Activated CD4-positive, alpha-beta T cell treated with anti-CD3 and anti-CD28 coated beads for 1 hour (primary cell): ENCODE results near the gene FMN1.
"Not testable (repeated sequence)": the region's sequence is repeated elsewhere in the genome, so short reads cannot be mapped to it uniquely, and the experiment has no call there.

Experiments
- DNase-seq: peaks from one replicate; pipeline ENCODE4 v3.0.0-alpha.2; 2020

FMN1 gene

DNA sequence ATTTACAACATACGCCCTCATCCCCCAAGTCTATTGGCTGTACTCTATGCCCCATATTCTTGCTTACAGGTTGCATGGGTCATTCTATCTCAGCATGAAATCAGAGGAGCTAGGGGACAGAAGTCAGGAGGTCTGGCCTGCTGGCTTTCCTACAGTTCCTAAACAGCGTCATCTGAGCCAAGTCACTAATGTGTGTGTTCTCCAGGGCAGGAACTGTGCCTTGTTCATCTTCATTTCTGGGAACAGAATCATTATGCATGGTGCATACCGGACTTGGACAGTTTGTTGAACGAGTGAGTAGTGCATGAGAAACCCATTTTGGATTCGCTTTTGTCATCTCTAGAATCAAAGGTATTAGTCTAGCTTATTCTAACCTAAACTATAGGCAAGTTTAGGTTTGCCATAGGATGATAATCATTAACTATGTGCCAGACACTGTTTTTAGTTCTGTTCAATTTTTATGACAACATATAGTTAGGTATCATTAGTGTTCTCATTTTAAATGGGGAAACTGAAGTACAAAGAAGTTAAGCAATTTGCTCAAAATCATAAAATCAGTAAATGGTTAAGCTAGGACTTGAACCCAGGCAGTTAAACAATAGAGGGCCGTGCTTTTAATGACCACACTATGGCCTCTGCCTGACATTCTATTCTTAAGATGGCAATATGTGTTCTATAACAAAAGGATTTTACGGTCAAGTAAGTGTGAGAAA, 105.2 kb downstream of the FMN1 start:
- no peak for DNase-seq

DNA sequence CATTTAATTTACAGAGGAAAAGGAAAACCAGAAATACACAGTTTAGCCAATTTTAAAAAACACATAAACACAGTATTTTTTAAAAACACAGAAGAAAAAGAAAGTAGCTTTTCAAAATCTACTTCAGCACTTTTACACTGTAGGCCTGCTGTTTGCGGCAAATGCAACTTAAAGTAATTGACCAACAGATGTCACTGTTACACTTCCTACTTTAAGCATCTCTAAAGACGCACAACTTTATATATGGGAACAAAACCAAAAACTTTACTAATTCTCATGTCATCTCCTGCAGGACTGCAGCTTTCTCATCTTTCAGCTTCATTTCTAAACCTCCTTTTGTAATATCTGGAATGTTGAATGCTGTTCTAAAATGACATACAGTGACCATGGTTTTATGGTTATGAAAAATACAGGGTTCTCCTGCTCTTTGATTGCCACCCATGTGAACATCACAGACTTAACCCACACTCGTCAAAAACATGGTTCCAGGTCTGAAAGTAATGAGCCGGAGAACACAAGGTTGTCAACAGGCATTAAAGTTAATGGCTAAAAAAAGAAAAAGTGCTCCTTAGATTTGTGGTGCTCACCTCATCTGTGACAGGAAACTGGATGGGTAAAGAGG, 107.9 kb downstream of the FMN1 start:
- DNase-seq, result no peak

- DNase-seq, result no peak
Observed at GRCh38 chr15:33084661-33085060, 109.9 kb downstream of the FMN1 start.

GRCh38 chr15:33083232-33084081, 111.1 kb downstream of the FMN1 start:
- no peak for DNase-seq

DNA sequence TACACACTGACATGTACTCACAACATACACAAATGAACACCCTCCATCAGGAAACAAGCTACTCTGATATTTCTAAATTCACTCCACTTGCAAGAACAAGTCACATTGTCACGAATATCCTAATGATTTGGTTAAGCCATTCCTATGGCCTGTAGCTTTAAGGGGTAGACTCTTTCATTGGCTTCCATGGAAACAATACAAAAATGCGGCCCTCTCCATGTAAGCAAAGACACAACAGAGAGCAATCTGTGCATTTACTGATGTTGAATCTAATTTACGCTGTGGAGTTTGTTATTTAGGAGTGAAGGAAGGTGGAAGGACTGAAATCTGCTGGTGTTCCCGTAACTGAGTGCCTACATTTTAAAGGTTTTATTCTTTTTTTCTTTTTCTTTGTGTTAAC, 114.5 kb downstream of the FMN1 start:
- no peak for DNase-seq

DNA sequence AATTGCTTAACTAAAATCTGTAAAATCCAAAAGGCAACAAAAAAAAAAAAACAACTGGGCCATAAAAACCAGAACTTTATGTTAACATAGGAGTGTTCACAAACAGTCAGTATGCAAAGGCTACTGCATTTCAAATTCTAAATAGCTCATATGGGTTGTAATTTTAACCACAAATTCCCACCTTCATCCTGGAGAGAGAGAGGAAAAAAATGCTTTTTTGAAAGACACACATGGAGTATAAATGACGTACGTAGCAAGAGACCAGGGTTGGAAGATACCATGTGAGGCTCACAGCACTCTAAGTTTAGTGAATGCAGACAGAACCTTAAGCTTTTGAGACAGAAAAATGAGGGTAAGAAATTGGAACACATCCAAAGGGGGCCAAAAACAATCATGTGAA, 115.9 kb downstream of the FMN1 start:
- DNase-seq, result no peak

DNA sequence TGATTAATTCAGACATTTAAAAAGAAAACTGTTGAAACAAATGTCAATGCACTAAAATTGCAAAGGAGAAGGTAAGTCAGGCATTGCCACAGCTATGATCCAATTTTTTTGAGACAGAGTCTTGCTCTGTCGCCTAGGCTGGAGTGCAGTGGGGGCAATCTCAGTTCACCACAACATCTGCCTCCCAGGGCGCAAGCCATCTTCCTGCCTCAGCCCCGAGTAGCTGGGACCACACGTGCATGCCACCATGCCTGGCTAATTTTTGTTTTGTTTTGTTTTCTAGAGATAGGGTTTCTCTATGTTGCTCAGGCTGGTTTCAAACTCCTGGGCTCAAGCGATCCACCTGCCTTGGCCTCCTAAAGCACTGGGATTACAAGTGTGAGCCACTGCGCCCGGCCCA, 117.6 kb downstream of the FMN1 start:
- no peak for DNase-seq

GRCh38 chr15:33074942-33075341, 119.6 kb downstream of the FMN1 start:
- DNase-seq, result no peak

DNA sequence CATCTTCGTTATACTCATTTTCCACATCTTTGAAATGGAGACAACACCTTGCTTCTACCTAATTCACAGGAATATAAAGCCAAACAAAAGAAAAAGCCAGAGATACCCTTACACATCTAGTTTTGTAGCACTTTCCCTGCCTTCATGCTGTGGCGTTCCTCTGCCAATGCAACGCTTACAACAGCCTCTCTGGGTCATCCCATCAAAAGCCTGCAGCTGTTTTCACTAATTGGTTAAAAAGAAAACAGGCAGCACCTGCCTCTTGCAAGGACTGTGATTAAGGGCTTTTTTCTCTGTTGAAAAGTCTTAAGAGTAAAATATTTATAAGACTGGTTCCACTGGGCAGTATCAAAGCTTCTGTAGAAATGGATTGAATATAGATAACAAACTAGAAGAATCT, 120.3 kb downstream of the FMN1 start:
- no peak for DNase-seq

- DNase-seq, result no peak
Observed at GRCh38 chr15:33071451-33071850, 123.1 kb downstream of the FMN1 start.

GRCh38 chr15:33069903-33070302, 124.6 kb downstream of the FMN1 start:
- DNase-seq, result not testable (repeated sequence)

DNA sequence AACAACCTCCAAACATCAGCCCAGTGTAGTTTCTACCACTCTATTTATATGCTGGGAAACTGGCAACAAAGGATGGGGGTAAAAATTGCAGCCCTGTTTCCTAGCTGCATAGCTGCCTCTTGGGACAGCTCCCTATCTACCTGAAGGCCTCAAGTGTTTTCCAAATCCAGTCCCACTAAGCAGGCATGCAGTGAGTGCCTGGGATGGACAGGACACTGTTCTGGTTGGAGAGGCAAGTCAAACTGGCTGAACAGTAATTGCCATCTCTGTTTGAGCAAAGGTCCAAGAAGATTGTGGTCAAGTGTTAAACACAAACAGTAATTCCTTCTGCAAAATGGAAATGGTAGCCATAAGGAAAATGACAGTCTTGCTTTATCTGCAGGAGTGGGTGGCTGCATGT, 125.4 kb downstream of the FMN1 start:
- DNase-seq, result no peak

- no peak for DNase-seq
Observed at GRCh38 chr15:33068511-33068990, 126.0 kb downstream of the FMN1 start.

GRCh38 chr15:33068007-33068481, 126.5 kb downstream of the FMN1 start:
- no peak for DNase-seq

DNA sequence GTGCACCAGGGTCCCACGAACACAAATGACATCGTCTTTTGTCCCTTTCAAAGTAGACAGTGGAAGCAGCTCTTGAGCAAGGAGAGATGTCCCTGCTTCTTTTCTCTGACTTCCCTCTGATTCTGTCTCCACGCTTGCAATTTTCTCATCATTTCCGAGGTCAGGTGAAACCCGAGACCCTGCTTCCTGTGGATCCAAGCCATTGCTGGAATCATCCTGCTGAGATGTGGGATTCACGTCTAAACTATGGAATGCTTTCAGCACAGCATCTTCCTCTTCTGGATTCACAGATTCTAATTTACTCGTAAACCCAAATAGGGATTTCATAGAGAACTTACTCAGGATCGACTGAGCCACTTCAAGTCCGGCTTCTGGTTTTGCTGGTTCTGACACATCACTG, 127.1 kb downstream of the FMN1 start:
- DNase-seq, result no peak

GRCh38 chr15:33066584-33066983, 127.9 kb downstream of the FMN1 start:
- DNase-seq, result no peak

DNA sequence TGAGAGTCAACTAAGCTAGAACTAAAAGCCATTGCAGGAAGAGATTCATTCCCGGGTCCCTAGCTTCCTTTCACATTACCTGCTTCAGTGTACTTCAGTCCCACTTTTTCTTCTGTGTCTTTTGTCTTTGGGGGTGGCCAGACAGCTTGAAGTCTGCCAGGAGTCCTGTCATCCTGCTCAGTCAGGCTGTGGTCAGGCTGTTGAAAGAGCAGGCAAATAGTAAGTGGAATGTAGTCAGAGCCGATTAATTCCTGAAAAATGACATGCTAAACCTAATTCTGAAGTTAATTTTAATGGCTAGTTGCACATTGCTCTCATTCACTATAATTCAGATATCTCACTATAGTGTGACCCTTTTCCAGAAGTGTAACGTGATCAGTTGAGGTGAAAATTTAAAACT, 129.6 kb downstream of the FMN1 start:
- no peak for DNase-seq

DNA sequence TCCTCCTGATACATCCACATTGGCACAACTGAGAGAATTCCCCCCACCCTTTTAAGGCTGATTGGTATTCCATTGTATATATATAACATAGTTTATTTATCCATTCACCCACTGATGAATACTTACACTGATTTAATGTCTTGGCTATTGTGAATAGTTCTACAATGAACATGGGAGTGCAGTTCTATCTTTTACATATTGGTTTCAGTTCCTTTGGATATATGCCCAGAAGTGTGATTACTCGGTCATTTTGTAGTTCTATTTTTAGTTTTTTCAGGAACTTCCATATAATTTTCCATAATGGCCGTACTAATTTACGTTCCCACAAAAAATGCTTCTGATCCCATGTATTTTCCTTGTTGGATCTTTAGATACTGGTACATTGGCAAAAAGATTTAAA, 135.3 kb downstream of the FMN1 start:
- DNase-seq, result no peak

- DNase-seq, result no peak
Observed at GRCh38 chr15:33057845-33058244, 136.7 kb downstream of the FMN1 start.

GRCh38 chr15:33055962-33056361, 138.6 kb downstream of the FMN1 start:
- DNase-seq, result no peak

DNA sequence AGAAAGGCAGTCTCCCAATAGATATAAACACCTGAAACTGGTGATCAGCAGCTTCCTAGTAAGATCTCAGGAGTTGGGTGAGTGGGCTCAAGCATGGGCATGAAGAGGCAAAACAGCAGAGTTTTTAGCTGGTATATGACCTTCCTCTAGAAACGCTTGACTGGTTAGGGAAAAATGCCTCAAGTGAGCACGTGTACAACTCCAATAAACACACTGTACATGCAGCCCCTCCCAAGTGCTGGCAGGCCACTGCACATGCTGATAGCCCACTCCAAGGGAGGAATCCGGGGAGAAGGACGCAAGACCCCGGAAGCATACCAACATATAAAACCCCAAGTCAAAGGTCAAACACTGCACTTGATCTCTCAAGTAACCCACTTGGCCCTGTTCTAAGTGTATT, 143.0 kb downstream of the FMN1 start:
- no peak for DNase-seq

DNA sequence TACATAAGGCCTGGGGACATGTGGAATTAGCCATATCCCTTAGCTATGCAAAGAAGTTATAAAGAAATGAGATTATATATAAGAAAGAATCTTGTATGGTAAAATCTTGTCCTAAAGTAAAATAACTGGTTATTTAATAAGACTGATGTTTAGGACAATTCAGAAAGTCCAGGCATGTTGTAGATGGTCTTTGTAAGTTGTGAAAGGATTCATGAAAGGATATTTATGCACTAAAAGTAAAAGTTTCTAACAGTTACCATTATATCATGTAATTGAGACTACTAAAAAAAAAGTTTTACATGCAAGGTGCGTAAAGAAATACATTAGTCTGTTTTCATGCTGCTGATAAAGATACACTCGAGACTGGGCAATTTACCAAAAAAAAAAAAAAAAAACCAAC, 146.3 kb downstream of the FMN1 start:
- DNase-seq, result no peak

DNA sequence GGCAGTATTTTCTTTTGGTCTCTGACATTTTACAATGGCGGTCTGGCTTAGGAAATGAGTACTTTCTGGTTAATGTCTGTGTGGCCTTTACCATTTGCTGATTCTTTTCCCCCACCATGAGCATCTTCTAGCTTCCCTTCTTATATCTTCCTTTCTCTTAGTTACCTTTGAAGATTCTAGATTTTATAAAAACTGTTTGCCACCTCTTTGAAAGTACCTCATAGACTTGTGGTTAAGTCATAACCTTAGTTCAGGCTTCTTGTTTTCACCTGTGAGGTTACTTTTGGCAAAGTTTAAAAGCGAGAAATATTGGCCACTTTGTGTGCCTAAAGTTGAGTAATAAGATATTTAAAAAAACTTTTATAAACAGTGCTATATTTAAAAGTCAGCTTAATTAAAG, 147.4 kb downstream of the FMN1 start:
- no peak for DNase-seq

- no peak for DNase-seq
Observed at GRCh38 chr15:33046329-33046728, 148.2 kb downstream of the FMN1 start.
